HCT116 (cell line): ENCODE results near the gene KMT2C.
"Not testable (repeated sequence)": the region's sequence is repeated elsewhere in the genome, so short reads cannot be mapped to it uniquely, and the experiment has no call there.

ENCODE experiments used
- ATF3 ChIP-seq: IDR thresholded peaks from 2 replicates; pipeline ENCODE4 v1.6.1; 2012
- CBX3 ChIP-seq: IDR thresholded peaks from 2 replicates; pipeline ENCODE4 v1.6.1; 2012; ENCODE audit warnings: low read depth
- CEBPB ChIP-seq: IDR thresholded peaks from 2 replicates; pipeline ENCODE4 v1.6.1; 2012; ENCODE audit warnings: low read depth
- CTCF ChIP-seq, 3 experiments: fragments of 200-600 bp in 1 of 3; sonication (generic) in 1 of 3; IDR thresholded peaks in 2 of 3; conservative IDR thresholded peaks in 1 of 3; 2 replicates each; pipeline ENCODE4 v1.5.1; 2012 to 2017; ENCODE audit warnings: low read depth in 2 of 3, low read length in 2 of 3, antibody characterized with exemption in 1 of 3, borderline replicate concordance in 1 of 3, control low read depth in 1 of 3, mild to moderate bottlenecking in 1 of 3, mixed read lengths in 1 of 3, mixed run types in 1 of 3, moderate library complexity in 1 of 3; ENCODE audit not compliant: insufficient read depth in 1 of 3
- ELF1 ChIP-seq: IDR thresholded peaks from 2 replicates; pipeline ENCODE4 v1.6.1; 2012; ENCODE audit warnings: low read depth, borderline replicate concordance
- EZH2 ChIP-seq: fragments of 200-600 bp; sonication (generic); IDR thresholded peaks from 2 replicates; pipeline ENCODE4 v1.6.1; 2017; ENCODE audit warnings: antibody characterized with exemption, mixed run types
- MAX ChIP-seq: IDR thresholded peaks from 2 replicates; pipeline ENCODE4 v1.6.1; 2012
- POLR2A ChIP-seq: IDR thresholded peaks from 2 replicates; pipeline ENCODE4 v1.7.0; 2011; ENCODE audit warnings: borderline replicate concordance; ENCODE audit not compliant: insufficient read depth, insufficient read length; ENCODE audit errors: extremely low read depth
- POLR2AphosphoS5 ChIP-seq: IDR thresholded peaks from 2 replicates; pipeline ENCODE4 v1.6.1; 2011; ENCODE audit warnings: mild to moderate bottlenecking, low read depth, low read length, moderate library complexity
- RAD21 ChIP-seq: IDR thresholded peaks from 2 replicates; pipeline ENCODE4 v1.6.1; 2012; ENCODE audit warnings: low read depth, mild to moderate bottlenecking
- REST ChIP-seq: IDR thresholded peaks from 2 replicates; pipeline ENCODE4 v1.6.1; 2012; ENCODE audit warnings: low read depth
- SIN3A ChIP-seq: IDR thresholded peaks from 2 replicates; pipeline ENCODE4 v1.6.1; 2012; ENCODE audit warnings: low read depth
- YY1 ChIP-seq: IDR thresholded peaks from 2 replicates; pipeline ENCODE4 v1.6.1; 2011; ENCODE audit warnings: low read length, low read depth, moderate library complexity, mild to moderate bottlenecking; ENCODE audit not compliant: insufficient replicate concordance; ENCODE audit errors: extremely low read depth
- ZNF274 ChIP-seq: fragments of 200-500 bp; sonication (Bioruptor generic); IDR thresholded peaks from 2 replicates; pipeline ENCODE4 v1.6.1; 2014; ENCODE audit warnings: mild to moderate bottlenecking, low read depth, low read length, inconsistent platforms

- not testable (repeated sequence) for TF ChIP-seq POLR2A; CTCF (IDR thresholded peaks at IDR 0.05 in 2 of 3, conservative IDR thresholded peaks at IDR 0.05 in 1 of 3; ENCODE audit: borderline replicate concordance in 1 of 3, insufficient read depth in 1 of 3, low read depth in 2 of 3, low read length in 2 of 3); YY1; ZNF274; SIN3A; MAX; EZH2; CEBPB; RAD21; CBX3; POLR2AphosphoS5; REST; ATF3; ELF1
These were observed 12.6 kb downstream of the KMT2C start for GRCh38 chr7:152423171-152423570.
